Measurements from ENCODE around the gene RYR1.

RYR1 gene

DNA sequence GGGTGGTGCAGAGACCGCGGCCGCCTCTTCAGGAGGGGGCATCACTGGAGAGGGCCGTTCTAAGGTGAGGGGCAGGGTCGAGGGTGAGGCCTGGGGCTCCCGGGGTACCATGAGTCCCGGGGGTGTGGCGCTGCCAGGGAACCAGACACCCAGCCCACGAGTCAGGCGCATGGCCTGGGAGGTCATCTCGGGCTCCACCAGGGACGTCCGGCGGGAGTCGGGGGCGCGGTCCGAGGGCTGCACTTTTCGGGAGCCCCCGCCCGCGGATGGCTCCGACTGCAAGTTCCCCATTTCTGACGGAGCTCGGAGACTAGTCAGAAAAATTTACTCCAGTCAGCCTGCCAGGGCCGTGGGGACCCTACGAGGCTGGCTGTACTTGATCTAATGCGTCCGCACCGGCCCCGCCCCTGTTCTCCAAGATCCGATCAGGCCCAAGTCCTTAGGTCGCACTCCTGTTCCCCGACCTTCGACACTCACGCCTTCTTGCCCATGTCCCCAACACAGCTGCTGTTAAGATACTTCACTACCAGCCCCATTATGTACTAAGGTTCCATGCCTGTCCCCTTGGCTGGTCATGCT lies 46.4 kb upstream of the RYR1 start:
- TF ChIP-seq, protein P1, sequence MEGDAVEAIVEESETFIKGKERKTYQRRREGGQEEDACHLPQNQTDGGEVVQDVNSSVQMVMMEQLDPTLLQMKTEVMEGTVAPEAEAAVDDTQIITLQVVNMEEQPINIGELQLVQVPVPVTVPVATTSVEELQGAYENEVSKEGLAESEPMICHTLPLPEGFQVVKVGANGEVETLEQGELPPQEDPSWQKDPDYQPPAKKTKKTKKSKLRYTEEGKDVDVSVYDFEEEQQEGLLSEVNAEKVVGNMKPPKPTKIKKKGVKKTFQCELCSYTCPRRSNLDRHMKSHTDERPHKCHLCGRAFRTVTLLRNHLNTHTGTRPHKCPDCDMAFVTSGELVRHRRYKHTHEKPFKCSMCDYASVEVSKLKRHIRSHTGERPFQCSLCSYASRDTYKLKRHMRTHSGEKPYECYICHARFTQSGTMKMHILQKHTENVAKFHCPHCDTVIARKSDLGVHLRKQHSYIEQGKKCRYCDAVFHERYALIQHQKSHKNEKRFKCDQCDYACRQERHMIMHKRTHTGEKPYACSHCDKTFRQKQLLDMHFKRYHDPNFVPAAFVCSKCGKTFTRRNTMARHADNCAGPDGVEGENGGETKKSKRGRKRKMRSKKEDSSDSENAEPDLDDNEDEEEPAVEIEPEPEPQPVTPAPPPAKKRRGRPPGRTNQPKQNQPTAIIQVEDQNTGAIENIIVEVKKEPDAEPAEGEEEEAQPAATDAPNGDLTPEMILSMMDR (IDR thresholded peaks at IDR 0.05; ENCODE audit: low read depth, low read length, missing control alignments), result no peak
- no peak overlapping the region; the same call in 1 of the 2 replicates for H3K4me3 ChIP-seq (ENCODE audit: low read depth, low read length)
- no peak for DNase-seq (ENCODE audit: low read depth)

GRCh38 chr19:38387550-38388348 lies 45.7 kb upstream of the RYR1 start, which contains the start of gene GGN:
Gene GGN, minus strand, starts transcription at chr19:38388034. Its CDS starts 773 bp downstream, at chr19:38387261.
- TF ChIP-seq, protein P1 (IDR thresholded peaks at IDR 0.05; ENCODE audit: low read depth, low read length, missing control alignments), result no peak
- no peak for DNase-seq (ENCODE audit: low read depth)
- peak within 1 kb of the TSS; percentile 12 for H3K4me3 ChIP-seq (ENCODE audit: low read depth, low read length)

GRCh38 chr19:38388349-38389100 lies 45.0 kb upstream of the RYR1 start, which contains the start of gene SPRED3:
Gene SPRED3, plus strand, starts transcription at chr19:38388697. Its CDS starts 1,606 bp downstream, at chr19:38390303.
- TF ChIP-seq, protein P1 (IDR thresholded peaks at IDR 0.05; ENCODE audit: low read depth, low read length, missing control alignments), result no peak
- peak within 1 kb of the TSS; percentile 12 for H3K4me3 ChIP-seq (ENCODE audit: low read depth, low read length)
- no peak for DNase-seq (ENCODE audit: low read depth)

GRCh38 chr19:38389101-38389925 lies 44.2 kb upstream of the RYR1 start:
- no peak overlapping the region for H3K4me3 ChIP-seq (ENCODE audit: low read depth, low read length)
- TF ChIP-seq, protein P1 (IDR thresholded peaks at IDR 0.05; ENCODE audit: low read depth, low read length, missing control alignments), result no peak
- DNase-seq (ENCODE audit: low read depth), result no peak

DNA sequence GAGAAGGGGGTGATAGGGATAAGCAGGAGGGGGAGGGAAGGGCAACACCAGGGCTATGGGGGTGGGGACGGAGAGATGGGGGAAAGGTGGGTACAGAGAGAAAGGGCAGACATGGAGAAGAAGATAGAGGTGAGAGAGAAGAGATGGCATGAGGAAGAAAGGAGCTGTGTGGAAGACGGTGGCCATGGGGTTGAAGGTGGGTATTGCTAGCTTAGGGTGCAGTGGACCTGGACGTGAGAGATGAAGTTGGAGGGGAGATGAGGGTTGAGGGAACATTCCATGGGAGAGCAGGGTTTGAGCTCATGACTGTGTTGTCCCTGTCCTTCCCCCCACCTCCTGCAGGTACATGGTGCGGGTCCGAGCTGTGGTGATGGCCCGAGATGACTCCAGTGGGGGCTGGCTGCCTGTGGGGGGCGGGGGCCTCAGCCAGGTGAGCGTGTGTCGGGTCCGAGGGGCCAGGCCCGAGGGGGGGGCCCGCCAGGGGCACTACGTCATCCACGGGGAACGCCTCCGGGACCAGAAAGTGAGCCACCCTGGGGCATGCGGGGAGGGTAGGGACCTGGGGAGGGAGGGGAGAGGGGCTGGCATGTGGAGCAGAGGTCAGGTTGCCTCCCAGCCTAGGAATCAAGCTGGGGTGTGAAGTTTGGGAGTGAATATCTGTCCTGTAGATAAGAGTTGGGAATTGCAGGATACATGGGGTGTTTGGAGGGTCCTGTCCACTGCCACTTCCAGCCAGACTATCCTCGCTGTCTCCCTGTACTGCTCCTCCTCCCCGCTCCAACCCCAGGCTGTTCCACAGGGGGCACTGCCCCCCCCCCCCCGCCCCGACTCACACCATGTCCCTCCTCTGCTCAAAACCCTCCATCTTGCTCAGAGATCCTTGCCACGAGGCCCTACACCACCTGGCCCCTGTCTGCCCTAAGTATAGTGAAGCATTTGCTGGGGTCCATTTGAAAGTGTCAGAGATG lies 43.2 kb upstream of the RYR1 start:
- TF ChIP-seq, protein P1 (IDR thresholded peaks at IDR 0.05; ENCODE audit: low read depth, low read length, missing control alignments), result no peak
- no peak overlapping the region for H3K4me3 ChIP-seq (ENCODE audit: low read depth, low read length)
- DNase-seq (ENCODE audit: low read depth), result no peak

Measured in GM12864 (cell line).